Smooth muscle cell of the brain vasculature (primary cell): ENCODE results near the gene RARRES2.
"Not testable (repeated sequence)": the region's sequence is repeated elsewhere in the genome, so short reads cannot be mapped to it uniquely, and the experiment has no call there.

Experiments
- DNase-seq: peaks from one replicate; pipeline ENCODE4 v3.0.0-alpha.2; 2012; ENCODE audit warnings: low read depth, low spot score

RARRES2 gene

GRCh38 chr7:150322114-150322832 is 19.2 kb downstream of the RARRES2 start:
- no peak for DNase-seq

- DNase-seq = no peak
Observed at GRCh38 chr7:150321788-150322113, 19.7 kb downstream of the RARRES2 start.

GRCh38 chr7:150317748-150318444 is 23.5 kb downstream of the RARRES2 start:
- no peak for DNase-seq

- not testable (repeated sequence) for DNase-seq
Observed at GRCh38 chr7:150316987-150317386, 24.4 kb downstream of the RARRES2 start.

GRCh38 chr7:150314639-150315239 is 26.7 kb downstream of the RARRES2 start:
- no peak for DNase-seq

GRCh38 chr7:150313870-150314269 is 27.6 kb downstream of the RARRES2 start:
- no peak for DNase-seq

- DNase-seq = no peak
Observed at GRCh38 chr7:150313367-150313809, 28.0 kb downstream of the RARRES2 start.

- not testable (repeated sequence) for DNase-seq
Observed at GRCh38 chr7:150312649-150313366, 28.6 kb downstream of the RARRES2 start.

- no peak for DNase-seq
Observed at GRCh38 chr7:150311711-150312110, 29.7 kb downstream of the RARRES2 start.

- DNase-seq = no peak
Observed at GRCh38 chr7:150311146-150311545, 30.3 kb downstream of the RARRES2 start.

GRCh38 chr7:150308575-150308974 is 32.9 kb downstream of the RARRES2 start:
- DNase-seq = no peak

- DNase-seq = no peak
Observed at GRCh38 chr7:150307904-150308303, 33.5 kb downstream of the RARRES2 start.

- no peak for DNase-seq
Observed at GRCh38 chr7:150307129-150307528, 34.3 kb downstream of the RARRES2 start.

GRCh38 chr7:150306377-150306776 is 35.1 kb downstream of the RARRES2 start:
- not testable (repeated sequence) for DNase-seq

GRCh38 chr7:150305903-150306284 is 35.5 kb downstream of the RARRES2 start:
- not testable (repeated sequence) for DNase-seq

- not testable (repeated sequence) for DNase-seq
Observed at GRCh38 chr7:150305259-150305902, 36.0 kb downstream of the RARRES2 start.

GRCh38 chr7:150304499-150305258 is 36.8 kb downstream of the RARRES2 start:
- not testable (repeated sequence) for DNase-seq

GRCh38 chr7:150302908-150303310 is 38.5 kb downstream of the RARRES2 start:
- not testable (repeated sequence) for DNase-seq

GRCh38 chr7:150297978-150298377 is 43.5 kb downstream of the RARRES2 start:
- DNase-seq = not testable (repeated sequence)

- DNase-seq = not testable (repeated sequence)
Observed at GRCh38 chr7:150296802-150297201, 44.6 kb downstream of the RARRES2 start.

GRCh38 chr7:150295614-150296013 is 45.8 kb downstream of the RARRES2 start:
- not testable (repeated sequence) for DNase-seq
